ENCODE data around the gene TRIM44. TPM values are rescaled to one million over a fixed set of nuclear protein-coding genes. Genes with fewer than 3 reads are reported as not detected.

The TRIM44 gene
- total and polyA plus RNA-seq, 10 of the 15 experiments (the other 5 are each of a cell fraction or from before 2014, with no cell fraction given), result 6.7 to 93.0 (median 27.6) TPM

GRCh38 chr11:35635933-35636332, 26.6 kb upstream of the TRIM44 start:
- ChIA-PET SMC1A (ENCODE audit: uncharacterized antibody, unreplicated experiment) (no interaction called here), POLR2A (no interaction called here)

More at GRCh38 chr11:35635933-35636332, 26.6 kb upstream of the TRIM44 start:
- Histone ChIP-seq H3K27ac (ENCODE audit: control insufficient read depth, insufficient read depth) (no peak overlapping the region), H3K4me3 (no peak overlapping the region), H3K4me2 (ENCODE audit: control insufficient read depth, insufficient read depth) (no peak overlapping the region), H3K9ac (ENCODE audit: control insufficient read depth, insufficient read depth, low read length) (no peak overlapping the region), H4K20me1 (ENCODE audit: control insufficient read depth, insufficient read depth) (no peaks in the 10 kb centered on the region), H2AFZ (ENCODE audit: control insufficient read depth, low read depth, low read length) (no peak overlapping the region), H3K36me3 (ENCODE audit: control insufficient read depth in 2 of 2, insufficient read depth in 2 of 2, low read length in 1 of 2) (no peaks in the 10 kb centered on the region), H3K79me2 (ENCODE audit: control insufficient read depth, insufficient read depth, low read length) (no peaks in the 10 kb centered on the region), H3K9me3 (replicated peaks; ENCODE audit: control insufficient read depth, insufficient read depth, low read length) (no peaks in the 10 kb centered on the region), H3K27me3 (replicated peaks in 1 of 2; ENCODE audit: control insufficient read depth in 2 of 2, insufficient read depth in 2 of 2, low read length in 1 of 2) (peaks cover 0 to 8% of the 10 kb centered on the region in 2 experiments; a peak in 3 of 4 replicates), H3K4me1 (ENCODE audit: control insufficient read depth, insufficient read depth, low read length) (no peaks in the 10 kb centered on the region)
- ChIA-PET RAD21 (ENCODE audit: unreplicated experiment) (no interaction called here), CTCF (interaction anchor here (1.6 kb wide), 1 partner anchor 20 kb away, joined by 6 read pairs; no protein-coding TSS in a partner anchor)
- TF ChIP-seq TCF3 (IDR thresholded peaks at IDR 0.05; ENCODE audit: borderline replicate concordance, insufficient read depth, low read depth, low read length) (no peak), SRF (IDR thresholded peaks at IDR 0.05; ENCODE audit: low read depth in 2 of 2, low read length in 2 of 2) (no peak), SUPT20H (IDR thresholded peaks at IDR 0.05; ENCODE audit: borderline replicate concordance, control insufficient read depth, low read depth, low read length) (no peak), ZBTB11 (CRISPR knock-in tag; IDR thresholded peaks at IDR 0.05) (no peak), E4F1 (IDR thresholded peaks at IDR 0.05; ENCODE audit: borderline replicate concordance, partially characterized antibody) (no peak), HDAC6 (IDR thresholded peaks at IDR 0.05; ENCODE audit: unreplicated experiment) (no peak), YY1 (IDR thresholded peaks at IDR 0.05; ENCODE audit: low read depth, low read length) (no peak)
- 35% methylated on average over 6 of the region's 6 CpGs for WGBS (ENCODE audit: insufficient coverage, insufficient replicate concordance, low lambda C conversion rate, missing lambda C conversion rate)
- ATAC-seq (no peak), FAIRE-seq (no peak), DNase-seq (ENCODE audit: low read depth, low spot score) (no peak)
- BruUV-seq (replicated peaks), result no TSS peak
- in situ Hi-C loops (cut with MboI), result no loop called here
- intact Hi-C loops (cut with micrococcal nuclease; ENCODE audit: unreplicated experiment), result no loop called here
